Measurements from ENCODE around the gene PSMC2. TPM values are rescaled to one million over a fixed set of nuclear protein-coding genes. Genes with fewer than 3 reads are reported as not detected.

Gene PSMC2
- 100 to 1,000 TPM in 2 of 4 donors, 10 to 100 TPM in 2; 80.0 to 112 (median 101) TPM for polyA plus RNA-seq
- long read RNA-seq, donor 1, transcript PSMC2-201 (12 exons, 2,637 nt) = major isoform, 57 of 111 reads
- long read RNA-seq, donor 1, partial matches to known transcripts = 53 of 111 reads
- long read RNA-seq, donor 1, other reads (novel, unspliced or antisense) = 0 of 111 reads
- long read RNA-seq, donor 2, transcript PSMC2-201 (12 exons, 2,637 nt) = major isoform, 13 of 19 reads
- long read RNA-seq, donor 2, partial matches to known transcripts = 6 of 19 reads
- long read RNA-seq, donor 2, other reads (novel, unspliced or antisense) = 0 of 19 reads
- long read RNA-seq, donor 3, transcript PSMC2-201 (12 exons, 2,637 nt) = major isoform, 11 of 33 reads
- long read RNA-seq, donor 3, partial matches to known transcripts = 22 of 33 reads
- long read RNA-seq, donor 3, other reads (novel, unspliced or antisense) = 0 of 33 reads
- long read RNA-seq, donor 4 = 0 reads
- long read RNA-seq, donor 5, transcript PSMC2-201 (12 exons, 2,637 nt) = major isoform, 5 of 10 reads
- long read RNA-seq, donor 5, partial matches to known transcripts = 5 of 10 reads
- long read RNA-seq, donor 5, other reads (novel, unspliced or antisense) = 0 of 10 reads
- long read RNA-seq, donor 6, transcript PSMC2-201 (12 exons, 2,637 nt) = major isoform, 24 of 38 reads
- long read RNA-seq, donor 6, partial matches to known transcripts = 14 of 38 reads
- long read RNA-seq, donor 6, other reads (novel, unspliced or antisense) = 0 of 38 reads
- long read RNA-seq, donor 7, transcript PSMC2-201 (12 exons, 2,637 nt) = major isoform, 34 of 49 reads
- long read RNA-seq, donor 7, partial matches to known transcripts = 15 of 49 reads
- long read RNA-seq, donor 7, other reads (novel, unspliced or antisense) = 0 of 49 reads
- long read RNA-seq, donor 8, partial matches to known transcripts = 0 of 2 reads
- long read RNA-seq, donor 8, other reads (novel, unspliced or antisense) = 0 of 2 reads
- long read RNA-seq, donor 9, partial matches to known transcripts = 0 of 3 reads
- long read RNA-seq, donor 9, other reads (novel, unspliced or antisense) = 0 of 3 reads
- long read RNA-seq, donor 10, transcript PSMC2-201 (12 exons, 2,637 nt) = major isoform, 18 of 42 reads
- long read RNA-seq, donor 10, partial matches to known transcripts = 24 of 42 reads
- long read RNA-seq, donor 10, other reads (novel, unspliced or antisense) = 0 of 42 reads

DNA sequence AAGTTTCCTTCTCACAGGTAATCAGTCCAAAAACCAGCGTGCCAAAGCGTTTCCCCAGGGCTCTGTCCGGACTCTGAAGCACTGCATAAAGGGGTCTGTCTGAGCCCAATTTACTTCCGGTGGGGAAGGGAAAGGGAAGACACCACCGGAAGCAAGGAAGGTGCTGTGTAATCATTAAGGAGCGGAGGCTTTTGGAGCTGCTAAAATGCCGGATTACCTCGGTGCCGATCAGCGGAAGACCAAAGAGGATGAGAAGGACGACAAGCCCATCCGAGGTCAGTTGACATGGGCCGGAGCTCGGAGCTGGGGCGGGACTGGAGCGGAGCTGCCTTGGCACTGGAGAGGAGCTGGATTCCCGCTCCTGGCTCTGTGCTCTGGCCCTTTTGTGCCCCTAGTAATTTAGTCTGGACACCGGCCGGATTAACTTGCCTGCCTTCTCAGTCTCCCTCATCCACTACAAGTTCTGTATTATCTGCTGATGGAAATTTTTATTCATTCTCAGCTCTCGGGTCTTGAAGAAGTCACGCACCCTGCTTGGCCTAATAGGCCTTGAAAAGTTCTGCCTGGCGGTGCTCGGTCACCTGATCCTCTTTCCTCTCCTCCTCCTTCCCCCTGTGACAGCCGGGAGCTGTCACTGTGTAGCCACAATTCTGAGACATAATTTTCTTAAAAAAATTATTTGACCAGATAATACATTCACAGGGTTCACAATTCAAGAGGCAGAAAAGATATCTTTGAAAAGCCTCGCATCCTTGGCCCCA is at the start of gene PSMC2:
Gene PSMC2, plus strand, starts transcription at position 137 of the 761 bp plus-strand sequence. Its CDS starts 69 bp downstream, at position 206.
- DNase-seq (peak; percentile 84 to 96), FAIRE-seq (no peak)
- Histone ChIP-seq H3K27me3 (ENCODE audit: control insufficient read depth in 3 of 3, insufficient read depth in 3 of 3, low read length in 3 of 3) (no peaks in the 10 kb centered on the region), H3K36me3 (ENCODE audit: control insufficient read depth in 3 of 3, insufficient read depth in 2 of 3, low read depth in 1 of 3, low read length in 3 of 3) (peaks cover 3 to 4% (median 4%) of the 10 kb centered on the region in 3 donors), H3K9me3 (ENCODE audit: control insufficient read depth in 2 of 2, insufficient read depth in 1 of 2, low read depth in 1 of 2, low read length in 1 of 2) (no peaks in the 10 kb centered on the region), H3K4me3 (ENCODE audit: low read depth in 1 of 3, low read length in 3 of 3) (peak within 1 kb of the TSS; percentile 80 to 90 (median 87)), H3K4me1 (ENCODE audit: control insufficient read depth in 3 of 3, insufficient read depth in 2 of 3, low read depth in 1 of 3, low read length in 2 of 3) (peaks cover 2 to 5% (median 4%) of the 10 kb centered on the region in 3 donors), H3K27ac (ENCODE audit: low read depth in 1 of 3, low read length in 2 of 3) (peak within 1 kb of the TSS; percentile 71 to 87 (median 87))
- WGBS, 3 donors = 0 to 1% (median 1%) methylated on average over 25 of the region's 25 CpGs

DNA sequence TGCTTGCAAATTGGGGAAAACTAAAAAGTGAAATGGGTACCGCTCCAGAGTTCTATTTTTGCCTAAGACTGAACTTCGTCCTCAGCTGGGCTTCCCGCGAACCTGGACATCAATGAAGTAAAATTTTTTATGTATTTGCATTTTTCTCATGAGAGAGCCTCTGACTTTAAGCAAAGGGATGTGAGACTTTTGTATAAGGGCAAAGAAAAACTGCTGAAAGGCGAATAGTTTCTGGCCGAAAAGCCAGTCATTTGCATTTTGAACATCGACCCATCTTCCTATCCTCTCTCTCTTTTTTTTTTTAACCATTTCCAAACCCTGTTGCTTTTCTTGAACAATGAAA is 49.6 kb upstream of the PSMC2 start:
- no peak for FAIRE-seq
- Histone ChIP-seq H3K36me3 (ENCODE audit: control insufficient read depth in 3 of 3, insufficient read depth in 2 of 3, low read depth in 1 of 3, low read length in 3 of 3) (peaks cover 0 to 12% (median 12%) of the 10 kb centered on the region in 3 donors), H3K27ac (ENCODE audit: low read depth in 1 of 3, low read length in 2 of 3) (peak overlapping the region in 2 of 3 donors; percentile 70 to 95), H3K4me3 (ENCODE audit: low read depth in 1 of 3, low read length in 3 of 3) (peak overlapping the region; percentile 76 to 88 (median 80)), H3K4me1 (ENCODE audit: control insufficient read depth in 3 of 3, insufficient read depth in 2 of 3, low read depth in 1 of 3, low read length in 2 of 3) (peaks cover 3 to 9% (median 4%) of the 10 kb centered on the region in 3 donors), H3K27me3 (ENCODE audit: control insufficient read depth in 3 of 3, insufficient read depth in 3 of 3, low read length in 3 of 3) (no peaks in the 10 kb centered on the region), H3K9me3 (ENCODE audit: control insufficient read depth in 2 of 2, insufficient read depth in 1 of 2, low read depth in 1 of 2, low read length in 1 of 2) (no peaks in the 10 kb centered on the region)
- DNase-seq = no peak
- WGBS, 3 donors = 0 to 1% (median 0%) methylated on average over 7 of the region's 7 CpGs

DNA sequence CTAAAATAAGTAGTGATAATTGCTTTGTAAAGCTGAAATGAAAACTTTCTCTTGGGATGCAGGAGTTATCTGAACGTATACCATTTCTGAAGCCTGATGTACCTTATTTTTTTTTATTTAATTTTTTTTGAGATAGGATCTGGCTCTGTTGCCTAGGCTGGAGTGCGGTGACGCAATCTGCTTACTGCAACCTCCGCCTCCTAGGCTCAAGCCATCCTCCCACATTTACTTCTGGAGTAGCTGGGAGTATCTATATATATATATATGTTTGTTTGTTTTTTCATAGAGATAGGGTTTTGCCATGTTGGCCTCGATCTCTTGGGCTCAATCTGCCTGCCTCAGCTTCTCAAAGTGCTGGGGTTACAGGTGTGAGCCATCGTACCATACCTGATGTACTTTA is 47.8 kb upstream of the PSMC2 start:
- no peak for FAIRE-seq

DNA sequence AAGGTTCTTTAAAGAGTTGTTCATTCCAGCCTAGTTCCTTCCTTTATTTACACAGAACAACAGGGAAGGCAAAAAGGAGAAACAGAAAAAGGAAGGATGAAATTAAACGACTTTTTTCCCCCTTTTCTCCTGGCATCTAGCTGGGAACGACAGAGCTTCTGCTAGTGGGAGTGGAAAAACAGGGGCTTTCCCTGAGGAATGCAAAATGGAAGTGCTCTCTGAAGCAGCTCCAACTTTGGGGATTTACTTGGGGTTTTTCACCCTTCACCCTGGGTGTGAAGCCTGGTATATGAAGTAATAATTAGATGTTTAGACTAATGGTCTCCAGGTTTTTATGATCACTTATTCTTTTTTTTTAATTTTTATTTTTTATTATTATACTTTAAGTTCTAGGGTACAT is 46.0 kb upstream of the PSMC2 start:
- Histone ChIP-seq H3K9me3 (ENCODE audit: control insufficient read depth in 2 of 2, insufficient read depth in 1 of 2, low read depth in 1 of 2, low read length in 1 of 2) (no peaks in the 10 kb centered on the region), H3K4me3 (ENCODE audit: low read depth in 1 of 3, low read length in 3 of 3) (no peak overlapping the region), H3K4me1 (ENCODE audit: control insufficient read depth in 3 of 3, insufficient read depth in 2 of 3, low read depth in 1 of 3, low read length in 2 of 3) (peaks cover 3 to 9% (median 4%) of the 10 kb centered on the region in 3 donors), H3K36me3 (ENCODE audit: control insufficient read depth in 3 of 3, insufficient read depth in 2 of 3, low read depth in 1 of 3, low read length in 3 of 3) (peaks cover 5 to 23% (median 12%) of the 10 kb centered on the region in 3 donors), H3K27me3 (ENCODE audit: control insufficient read depth in 3 of 3, insufficient read depth in 3 of 3, low read length in 3 of 3) (no peaks in the 10 kb centered on the region), H3K27ac (ENCODE audit: low read depth in 1 of 3, low read length in 2 of 3) (no peak overlapping the region)
- DNase-seq (no peak), FAIRE-seq (no peak)
- WGBS, 3 donors = 61 to 70% (median 64%) methylated on average over 2 of the region's 2 CpGs

More for the DNA sequence above, 47.8 kb upstream of the PSMC2 start:
- Histone ChIP-seq H3K9me3 (ENCODE audit: control insufficient read depth in 2 of 2, insufficient read depth in 1 of 2, low read depth in 1 of 2, low read length in 1 of 2) (no peaks in the 10 kb centered on the region), H3K36me3 (ENCODE audit: control insufficient read depth in 3 of 3, insufficient read depth in 2 of 3, low read depth in 1 of 3, low read length in 3 of 3) (peaks cover 0 to 18% (median 12%) of the 10 kb centered on the region in 3 donors), H3K4me3 (ENCODE audit: low read depth in 1 of 3, low read length in 3 of 3) (no peak overlapping the region), H3K27me3 (ENCODE audit: control insufficient read depth in 3 of 3, insufficient read depth in 3 of 3, low read length in 3 of 3) (no peaks in the 10 kb centered on the region), H3K27ac (ENCODE audit: low read depth in 1 of 3, low read length in 2 of 3) (no peak overlapping the region), H3K4me1 (ENCODE audit: control insufficient read depth in 3 of 3, insufficient read depth in 2 of 3, low read depth in 1 of 3, low read length in 2 of 3) (peaks cover 3 to 9% (median 4%) of the 10 kb centered on the region in 3 donors)
- WGBS, 3 donors = 84 to 96% (median 91%) methylated on average over 6 of the region's 6 CpGs
- DNase-seq = no peak

DNA sequence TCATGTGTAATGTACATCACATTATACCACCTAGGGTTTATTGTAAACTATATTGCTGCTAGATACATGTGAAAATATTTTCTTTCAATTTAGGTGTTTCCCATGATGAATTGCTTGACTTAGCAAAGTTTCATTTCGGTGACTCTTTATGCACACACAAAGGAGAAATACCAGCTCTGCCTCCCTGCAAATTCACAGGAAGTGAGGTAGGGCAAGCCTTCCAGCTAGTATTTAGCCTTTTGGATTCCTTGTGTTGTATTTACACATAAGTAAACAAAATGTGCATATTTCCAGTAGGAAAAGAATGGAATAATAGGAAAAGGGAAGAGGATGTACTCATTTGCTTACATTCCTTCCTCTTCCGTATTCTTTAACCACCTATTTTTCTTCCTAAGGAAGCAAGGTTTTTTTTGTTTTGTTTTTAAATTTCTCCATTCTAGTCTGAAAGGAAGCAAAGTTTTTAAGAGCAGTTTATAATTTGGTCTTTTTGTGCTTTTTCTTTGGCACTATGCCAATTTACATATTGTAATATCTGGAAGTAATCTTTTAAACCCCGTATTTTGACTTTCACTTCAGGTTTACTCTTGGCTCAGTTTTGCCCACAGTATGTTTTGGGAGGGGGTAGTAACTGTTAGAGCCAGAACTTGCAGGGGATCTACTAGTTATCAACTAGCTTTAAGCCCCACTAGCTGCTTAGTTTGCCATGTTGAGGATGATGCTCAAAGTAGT is 39.8 kb upstream of the PSMC2 start:
- H3K27ac ChIP-seq (ENCODE audit: low read depth in 1 of 3, low read length in 2 of 3) = no peak overlapping the region
- no peaks in the 10 kb centered on the region for H3K9me3 ChIP-seq (ENCODE audit: control insufficient read depth in 2 of 2, insufficient read depth in 1 of 2, low read depth in 1 of 2, low read length in 1 of 2)
- no peak for FAIRE-seq
- no peaks in the 10 kb centered on the region for H3K27me3 ChIP-seq (ENCODE audit: control insufficient read depth in 3 of 3, insufficient read depth in 3 of 3, low read length in 3 of 3)
- H3K36me3 ChIP-seq (ENCODE audit: control insufficient read depth in 3 of 3, insufficient read depth in 2 of 3, low read depth in 1 of 3, low read length in 3 of 3) = peaks cover 7 to 27% (median 14%) of the 10 kb centered on the region in 3 donors
- no peak overlapping the region for H3K4me3 ChIP-seq (ENCODE audit: low read depth in 1 of 3, low read length in 3 of 3)
- WGBS, 3 donors = 62 to 75% (median 67%) methylated on average over 3 of the region's 3 CpGs
- no peaks in the 10 kb centered on the region for H3K4me1 ChIP-seq (ENCODE audit: control insufficient read depth in 3 of 3, insufficient read depth in 2 of 3, low read depth in 1 of 3, low read length in 2 of 3)
- no peak for DNase-seq

DNA sequence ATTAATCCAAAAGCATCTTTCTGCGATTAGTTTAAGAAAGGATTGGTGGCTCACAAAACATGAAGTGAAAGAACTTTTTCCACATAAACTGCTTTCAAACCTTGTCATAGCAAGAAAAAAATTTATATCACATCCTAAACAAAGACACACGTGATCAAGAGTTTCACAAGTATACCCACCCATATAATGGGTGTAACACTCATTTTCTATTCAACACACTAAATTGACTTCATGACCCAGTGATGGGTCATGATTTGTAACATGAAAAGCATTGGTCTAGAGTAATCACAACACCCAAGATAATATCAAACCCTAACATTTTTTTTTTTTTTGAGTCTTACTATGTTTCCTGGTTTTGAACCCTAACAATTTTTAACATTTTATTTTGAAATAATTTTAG is 32.6 kb upstream of the PSMC2 start:
- DNase-seq (no peak), FAIRE-seq (no peak)
- Histone ChIP-seq H3K4me3 (ENCODE audit: low read depth in 1 of 3, low read length in 3 of 3) (no peak overlapping the region), H3K36me3 (ENCODE audit: control insufficient read depth in 3 of 3, insufficient read depth in 2 of 3, low read depth in 1 of 3, low read length in 3 of 3) (peaks cover 18 to 32% (median 24%) of the 10 kb centered on the region in 3 donors), H3K9me3 (ENCODE audit: control insufficient read depth in 2 of 2, insufficient read depth in 1 of 2, low read depth in 1 of 2, low read length in 1 of 2) (no peaks in the 10 kb centered on the region), H3K27ac (ENCODE audit: low read depth in 1 of 3, low read length in 2 of 3) (no peak overlapping the region), H3K27me3 (ENCODE audit: control insufficient read depth in 3 of 3, insufficient read depth in 3 of 3, low read length in 3 of 3) (no peaks in the 10 kb centered on the region), H3K4me1 (ENCODE audit: control insufficient read depth in 3 of 3, insufficient read depth in 2 of 3, low read depth in 1 of 3, low read length in 2 of 3) (peaks cover 0 to 6% (median 0%) of the 10 kb centered on the region in 3 donors)
- WGBS, 3 donors = 77 to 83% (median 81%) methylated on average over 2 of the region's 2 CpGs

DNA sequence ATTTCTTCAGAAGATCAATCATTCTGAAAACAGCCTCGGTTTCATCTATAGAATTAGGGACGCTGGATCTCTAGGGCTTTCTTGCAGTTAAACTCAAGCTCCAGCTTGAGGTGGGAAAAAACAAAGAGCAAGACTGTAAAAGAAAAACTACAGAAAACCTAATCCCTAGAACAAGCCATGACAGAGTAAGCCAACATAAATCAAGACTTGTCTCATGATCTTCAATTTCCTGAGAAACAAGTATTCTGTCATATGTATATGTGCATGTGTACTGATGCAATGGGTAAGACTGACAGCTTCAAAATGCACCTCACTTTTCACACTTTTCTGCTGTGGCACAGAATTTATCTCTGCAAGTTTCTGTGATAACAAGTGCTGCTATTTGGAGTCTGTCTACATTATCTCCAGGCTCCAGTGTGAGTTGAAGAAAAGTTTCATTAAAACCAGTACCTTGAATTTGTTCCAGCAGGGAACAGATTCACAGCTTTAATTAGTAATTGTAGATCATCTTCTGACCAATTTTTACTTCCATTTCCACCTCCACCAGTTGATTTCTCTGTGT is 31.0 kb upstream of the PSMC2 start:
- Histone ChIP-seq H3K27ac (ENCODE audit: low read depth in 1 of 3, low read length in 2 of 3) (no peak overlapping the region), H3K4me3 (ENCODE audit: low read depth in 1 of 3, low read length in 3 of 3) (no peak overlapping the region), H3K9me3 (ENCODE audit: control insufficient read depth in 2 of 2, insufficient read depth in 1 of 2, low read depth in 1 of 2, low read length in 1 of 2) (no peaks in the 10 kb centered on the region), H3K27me3 (ENCODE audit: control insufficient read depth in 3 of 3, insufficient read depth in 3 of 3, low read length in 3 of 3) (no peaks in the 10 kb centered on the region), H3K4me1 (ENCODE audit: control insufficient read depth in 3 of 3, insufficient read depth in 2 of 3, low read depth in 1 of 3, low read length in 2 of 3) (peaks cover 0 to 6% (median 0%) of the 10 kb centered on the region in 3 donors), H3K36me3 (ENCODE audit: control insufficient read depth in 3 of 3, insufficient read depth in 2 of 3, low read depth in 1 of 3, low read length in 3 of 3) (peaks cover 18 to 34% (median 34%) of the 10 kb centered on the region in 3 donors)
- WGBS, 3 donors = 88 to 91% (median 90%) methylated on average over 2 of the region's 2 CpGs
- FAIRE-seq = no peak
- no peak for DNase-seq
